IMR-90 (cell line): ENCODE data around the gene CALD1. TPM values are rescaled to one million over a fixed set of nuclear protein-coding genes. Genes with fewer than 3 reads are reported as not detected.

Experiments used
- ATAC-seq: fragments of 200-7000 bp; cut with Tn5 transposase; 2 replicates; pipeline ENCODE4 v1.9.1; 2020; ENCODE audit warnings: low read depth, mild to moderate bottlenecking, moderate library complexity
- BruUV-seq: library from RNA; stranded (reverse); fragments of 400-500 nt; replicated peaks from 2 replicates; lab custom pipeline; 2021; lab: Mats Ljungman, UMichigan
- CTCF ChIA-PET: fragments of 300-600 bp; formaldehyde crosslinking; extraction: SDS; loops from one replicate; lab custom pipeline; 2021; ENCODE audit warnings: antibody characterized with exemption; lab: Yijun Ruan, JAX
- POLR2A ChIA-PET: fragments of 300-600 bp; sonication (Branson Sonifier 250); formaldehyde crosslinking; loops from one replicate; lab custom pipeline; 2022; ENCODE audit warnings: antibody characterized with exemption; ENCODE audit not compliant: unreplicated experiment; lab: Charles Lee
- DNase-seq: peaks from one replicate; pipeline ENCODE4 v3.0.0; 2013
- H2AFZ ChIP-seq: replicated peaks from 2 replicates; pipeline ENCODE3; 2013; ENCODE audit warnings: low read length, mild to moderate bottlenecking; ENCODE audit not compliant: poor library complexity
- H2AK5ac ChIP-seq: 2 replicates; pipeline ENCODE4 v1.6.1; 2013; ENCODE audit warnings: low read depth, low read length, inconsistent platforms
- H2AK9ac ChIP-seq: replicated peaks from 2 replicates; pipeline ENCODE3; 2013; ENCODE audit warnings: mild to moderate bottlenecking, low read depth, low read length, moderate library complexity; ENCODE audit not compliant: poor library complexity
- H2BK120ac ChIP-seq: 2 replicates; pipeline ENCODE4 v1.6.1; 2013; ENCODE audit warnings: low read depth, low read length, inconsistent platforms
- H2BK15ac ChIP-seq: 3 replicates; pipeline ENCODE4 v1.6.1; 2013; ENCODE audit warnings: low read depth, low read length, inconsistent platforms
- H2BK20ac ChIP-seq: 2 replicates; pipeline ENCODE4 v1.6.1; 2013; ENCODE audit warnings: low read depth, mild to moderate bottlenecking, inconsistent platforms, low read length, moderate library complexity
- H2BK5ac ChIP-seq: 2 replicates; pipeline ENCODE4 v1.6.1; 2013; ENCODE audit warnings: mild to moderate bottlenecking, low read depth, low read length, inconsistent platforms; ENCODE audit not compliant: poor library complexity, severe bottlenecking
- H3K14ac ChIP-seq: replicated peaks from 2 replicates; pipeline ENCODE4 v1.6.1; 2013; ENCODE audit warnings: low read depth, low read length, inconsistent platforms
- H3K18ac ChIP-seq: 2 replicates; pipeline ENCODE4 v1.6.1; 2013; ENCODE audit warnings: low read depth, low read length, control low read depth
- H3K23ac ChIP-seq: 2 replicates; pipeline ENCODE4 v1.6.1; 2013; ENCODE audit warnings: low read depth, low read length, inconsistent platforms
- H3K27ac ChIP-seq: 2 replicates; pipeline ENCODE4 v1.5.1; 2013; ENCODE audit warnings: mild to moderate bottlenecking, control low read depth, low read length; ENCODE audit not compliant: insufficient read depth
- H3K27me3 ChIP-seq: 2 replicates; pipeline ENCODE4 v1.6.1; 2013; ENCODE audit warnings: low read length; ENCODE audit not compliant: control insufficient read depth, insufficient read depth
- H3K36me3 ChIP-seq: 2 replicates; pipeline ENCODE4 v1.6.1; 2013; ENCODE audit warnings: low read length, mixed read lengths; ENCODE audit not compliant: control insufficient read depth, insufficient read depth
- H3K4ac ChIP-seq: 2 replicates; pipeline ENCODE4 v1.6.1; 2013; ENCODE audit warnings: low read depth, low read length, inconsistent platforms
- H3K4me1 ChIP-seq: 2 replicates; pipeline ENCODE4 v1.6.1; 2013; ENCODE audit warnings: low read length, mixed read lengths; ENCODE audit not compliant: control insufficient read depth, insufficient read depth
- H3K4me2 ChIP-seq: 2 replicates; pipeline ENCODE4 v1.6.1; 2013; ENCODE audit warnings: low read depth, mild to moderate bottlenecking, control low read depth, low read length, moderate library complexity
- H3K4me3 ChIP-seq: 2 replicates; pipeline ENCODE4 v1.5.1; 2013; ENCODE audit warnings: low read depth, mild to moderate bottlenecking, control low read depth, low read length, moderate library complexity; ENCODE audit not compliant: insufficient read depth
- H3K56ac ChIP-seq: 2 replicates; pipeline ENCODE4 v1.6.1; 2013; ENCODE audit warnings: low read length, inconsistent platforms; ENCODE audit not compliant: insufficient read depth; ENCODE audit errors: extremely low read depth
- H3K79me1 ChIP-seq, 2 experiments: 2 replicates each; pipeline ENCODE4 v1.6.1; 2013; ENCODE audit warnings: low read length in 2 of 2, inconsistent platforms in 1 of 2, low read depth in 1 of 2
- H3K9ac ChIP-seq: 2 replicates; pipeline ENCODE4 v1.6.1; 2013; ENCODE audit warnings: low read depth, low read length, control low read depth
- H3K9me1 ChIP-seq: 2 replicates; pipeline ENCODE4 v1.6.1; 2013; ENCODE audit warnings: low read length, inconsistent platforms; ENCODE audit not compliant: insufficient read depth
- H3K9me3 ChIP-seq: 2 replicates; pipeline ENCODE4 v1.6.1; 2013; ENCODE audit warnings: low read length; ENCODE audit not compliant: control insufficient read depth, insufficient read depth
- H4K20me1 ChIP-seq: 2 replicates; pipeline ENCODE4 v1.6.1; 2013; ENCODE audit warnings: low read length, inconsistent platforms; ENCODE audit not compliant: insufficient read depth
- H4K5ac ChIP-seq: 2 replicates; pipeline ENCODE4 v1.6.1; 2013; ENCODE audit warnings: mild to moderate bottlenecking, low read depth, low read length, control low read depth
- H4K8ac ChIP-seq, 2 experiments: 2 replicates each; pipeline ENCODE4 v1.6.1; 2013; ENCODE audit warnings: low read depth in 2 of 2, low read length in 2 of 2, control low read depth in 1 of 2, inconsistent platforms in 1 of 2
- H4K91ac ChIP-seq: 2 replicates; pipeline ENCODE4 v1.6.1; 2013; ENCODE audit warnings: low read depth, low read length, inconsistent platforms; ENCODE audit not compliant: insufficient read depth
- FOS ChIP-seq: fragments of 150-350 bp; IDR thresholded peaks from 2 replicates; pipeline ENCODE4 v1.6.1; 2016; ENCODE audit warnings: low read depth, low read length
- MAZ ChIP-seq: IDR thresholded peaks from 2 replicates; pipeline ENCODE4 v1.6.1; 2012; ENCODE audit warnings: low read depth, mild to moderate bottlenecking, low read length, improper control_type of control experiment, moderate library complexity, borderline replicate concordance
- NFE2L2 ChIP-seq: fragments of 150-350 bp; IDR thresholded peaks from 2 replicates; pipeline ENCODE4 v1.6.1; 2016; ENCODE audit warnings: low read depth, mild to moderate bottlenecking, low read length
- POLR2A ChIP-seq: IDR thresholded peaks from 2 replicates; pipeline ENCODE4 v1.6.1; 2012; ENCODE audit warnings: mild to moderate bottlenecking, low read depth, low read length
- WGBS, 2 experiments: methylation state at CpG; one replicate each; pipeline versions ENCODE4 v1.1.5 to v1.1.7; 2013; ENCODE audit warnings: missing lambda C conversion rate in 2 of 2; ENCODE audit not compliant: insufficient read length in 1 of 2; ENCODE audit errors: extremely low coverage in 2 of 2; 5-methylcytosine and 5-hydroxymethylcytosine counted together
- dilution Hi-C: fragments of 300-500 bp; cut with HindIII; formaldehyde crosslinking; loops from one replicate; pipeline ENCODE4 v1.14.3; 2018; ENCODE audit warnings: low sequenced_read_pairs; ENCODE audit not compliant: unreplicated experiment
- in situ Hi-C: fragments of 300-500 bp; cut with MboI; formaldehyde crosslinking; loops from 3 replicates; pipeline ENCODE4 v1.14.3; 2019; ENCODE audit warnings: low sequenced_read_pairs, inconsistent platforms, mixed read lengths
- intact Hi-C: fragments of 100-400 bp; cut with micrococcal nuclease; formaldehyde crosslinking; loops from 2 replicates; pipeline ENCODE4 v1.10.0; 2022
- polyA plus RNA-seq, 3 experiments: library from polyadenylated mRNA; depleted of rRNA; stranded (reverse); fragments of >200 nt; gene quantifications; 2 replicates each; pipeline ENCODE4 v1.2.3, GENCODE V29; 2012; ENCODE audit warnings: low replicate concordance in 1 of 3
- total RNA-seq: library from RNA; depleted of rRNA; stranded (reverse); fragments of >200 nt; gene quantifications from 2 replicates; pipeline ENCODE4 v1.2.3, GENCODE V29; 2012

The CALD1 gene
- total and polyA plus RNA-seq, 2 of the 4 experiments (the other 2 are of a cell fraction), result 375 to 487 TPM

DNA sequence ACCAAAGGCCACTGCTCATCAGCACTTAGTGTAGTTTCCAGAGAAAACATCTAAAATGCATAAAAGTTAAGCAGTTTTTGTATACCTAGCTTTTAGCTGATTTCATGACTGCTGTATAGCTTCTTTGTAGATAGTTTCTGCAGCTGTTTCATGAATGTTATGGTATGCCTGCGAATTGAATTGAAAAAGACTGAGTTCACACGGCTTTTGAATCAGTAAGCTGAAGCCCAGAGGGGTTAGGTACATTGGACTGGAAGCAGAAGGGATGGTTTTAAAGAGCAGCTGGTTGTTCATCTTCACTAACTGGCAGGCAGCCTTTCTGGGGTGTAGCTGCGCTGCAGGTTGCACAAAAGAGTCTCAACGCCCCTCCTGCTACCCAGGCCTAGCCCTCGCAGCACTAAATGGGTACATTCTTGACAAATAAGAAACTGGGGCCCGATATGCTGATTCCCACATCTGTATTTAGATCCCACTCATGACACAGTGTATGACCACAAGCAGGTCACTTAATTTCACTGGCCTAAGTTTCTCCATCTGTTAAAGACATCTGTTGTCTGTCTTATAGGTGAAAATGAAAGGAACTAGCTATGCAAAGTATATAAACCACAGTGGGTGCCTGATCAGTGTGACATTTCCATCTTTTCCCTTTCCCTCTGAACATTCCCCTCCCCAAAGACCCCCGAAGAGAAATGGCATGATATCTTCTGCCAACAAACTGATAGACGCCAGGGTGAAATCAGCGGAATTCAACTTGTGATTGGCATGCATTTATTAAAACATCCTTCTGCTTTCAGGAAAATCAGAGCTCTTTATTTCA is 120.9 kb downstream of the CALD1 start:
- Histone ChIP-seq H3K9me1 (peaks cover 21% of the 10 kb centered on the region; the same call in 1 of the 2 replicates), H2BK20ac (no peak overlapping the region), H2AFZ (no peak overlapping the region), H3K27ac (no peak overlapping the region), H3K36me3 (peaks cover 22% of the 10 kb centered on the region), H3K4me1 (peaks cover 25% of the 10 kb centered on the region), H3K27me3 (no peaks in the 10 kb centered on the region), H3K4ac (no peak overlapping the region), H4K5ac (no peak overlapping the region), H4K91ac (no peak overlapping the region), H3K4me3 (no peak overlapping the region), H3K9ac (no peak overlapping the region), H3K9me3 (peaks cover 4% of the 10 kb centered on the region; the same call in 1 of the 2 replicates), H4K20me1 (peaks cover 84% of the 10 kb centered on the region), H3K18ac (no peak overlapping the region; the same call in 1 of the 2 replicates), H2BK120ac (no peak overlapping the region), H2BK15ac (no peak overlapping the region), H3K79me1 (peaks cover 33 to 92% of the 10 kb centered on the region in 2 experiments), H2AK5ac (no peak overlapping the region), H3K14ac (no peak overlapping the region), H2BK5ac (peak overlapping the region; percentile 20), H3K23ac (no peak overlapping the region), H2AK9ac (no peak overlapping the region), H3K4me2 (no peak overlapping the region), H3K56ac (no peak overlapping the region), H4K8ac (peak overlapping the region in 1 of 2 experiments; percentile 4; a peak in 1 of 4 replicates)
- BruUV-seq, result no TSS peak
- intact Hi-C loops (no loop called here), in situ Hi-C loops (no loop called here), dilution Hi-C loops (no loop called here)
- TF ChIP-seq NFE2L2, result no peak
- TF ChIP-seq POLR2A, result no peak
- TF ChIP-seq FOS, result no peak
- no peak for TF ChIP-seq MAZ
- ChIA-PET CTCF (interaction anchor here (0.5 kb wide), 1 partner anchor 110 kb away, joined by 3 read pairs; no protein-coding TSS in a partner anchor), POLR2A (no interaction called here)
- ATAC-seq, result no peak; the same call in 1 of the 2 replicates
- WGBS, 2 experiments, result 60% methylated on average over 1 of the region's 9 CpGs; no CpG with 5 or more reads in 1 of the 2 experiments
- DNase-seq, result no peak
